Measurements from ENCODE around the gene TMEM135.

DNA sequence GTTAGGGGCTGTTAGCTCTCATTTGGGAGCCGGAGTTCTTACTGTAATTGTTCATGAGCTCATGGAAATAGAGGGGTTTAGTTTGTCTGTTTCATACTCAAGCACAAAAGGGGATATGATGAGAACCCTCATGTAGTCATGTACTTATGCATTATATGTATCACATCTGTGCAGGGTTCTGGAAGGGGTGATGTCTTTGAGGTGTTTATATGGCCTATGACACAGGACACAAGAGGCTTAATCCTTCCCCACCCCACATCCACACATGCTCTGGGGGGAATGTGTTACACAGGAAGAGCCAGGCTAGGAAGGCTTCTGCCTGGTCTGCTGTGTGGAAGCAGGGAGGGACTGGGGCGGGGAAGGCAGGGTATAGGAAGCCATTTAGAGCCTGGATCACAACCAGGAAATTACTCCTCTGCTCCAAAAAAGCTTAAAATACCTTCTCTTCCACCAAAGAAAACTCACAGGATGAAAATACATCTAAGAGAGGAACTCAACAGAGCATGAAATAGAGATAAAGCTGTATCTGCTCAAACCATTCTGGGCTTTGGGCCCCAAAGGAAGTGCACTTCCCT is 316.1 kb downstream of the TMEM135 start:
- TF ChIP-seq SUZ12 (IDR thresholded peaks at IDR 0.05; ENCODE audit: extremely low read depth, insufficient read depth, insufficient read length) (no peak), YY1 (IDR thresholded peaks at IDR 0.05; ENCODE audit: insufficient read depth, insufficient read length) (no peak)

Data from NT2/D1 (cell line).